Activated T-cell treated with anti-CD3 and anti-CD28 coated beads, Interleukin-2, amount 50 U/mL, for 24 hours (primary cell): ENCODE data around the gene CDH12.
"Not testable (repeated sequence)": the region's sequence is repeated elsewhere in the genome, so short reads cannot be mapped to it uniquely, and the experiment has no call there.

Experiments
- DNase-seq: peaks from one replicate; pipeline ENCODE4 v3.0.0-alpha.2; 2020
- H3K27ac Mint-ChIP-seq: 2 replicates; pipeline ENCODE4 v1.8.0; 2020; ENCODE audit warnings: mild to moderate bottlenecking, mixed read lengths
- H3K27me3 Mint-ChIP-seq: 2 replicates; pipeline ENCODE4 v1.8.0; 2020; ENCODE audit warnings: mixed read lengths
- H3K36me3 Mint-ChIP-seq: 2 replicates; pipeline ENCODE4 v1.8.0; 2020; ENCODE audit warnings: low read depth, mixed read lengths
- H3K4me1 Mint-ChIP-seq: 2 replicates; pipeline ENCODE4 v1.8.0; 2020; ENCODE audit warnings: low read depth, mixed read lengths
- H3K4me3 Mint-ChIP-seq: 2 replicates; pipeline ENCODE4 v1.8.0; 2020; ENCODE audit warnings: mild to moderate bottlenecking, moderate library complexity, mixed read lengths
- H3K9me3 Mint-ChIP-seq: 2 replicates; pipeline ENCODE4 v1.8.0; 2020; ENCODE audit warnings: mixed read lengths

Gene CDH12

DNA sequence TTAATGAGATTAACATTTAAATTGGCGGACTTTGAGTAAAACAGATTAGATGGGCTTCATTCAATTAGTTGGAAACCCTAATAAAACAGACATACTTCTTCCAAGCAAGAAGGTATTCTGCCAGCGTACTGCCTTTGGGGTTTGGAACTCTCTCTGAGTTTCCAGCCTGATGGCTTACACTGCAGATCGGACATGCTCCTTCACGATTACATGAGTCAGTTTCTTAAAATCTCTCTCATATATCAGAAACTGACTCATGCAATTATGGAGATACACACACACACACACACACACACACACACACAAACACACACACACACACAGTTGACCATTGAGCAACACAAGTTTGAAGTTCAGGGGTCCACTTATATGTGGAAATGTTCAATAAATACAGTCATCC is 789.4 kb downstream of the CDH12 start:
- Mint-ChIP-seq H3K27ac (no peak overlapping the region), H3K27me3 (no peaks in the 10 kb centered on the region), H3K36me3 (no peaks in the 10 kb centered on the region), H3K4me1 (no peaks in the 10 kb centered on the region), H3K4me3 (no peak overlapping the region), H3K9me3 (peaks cover 22% of the 10 kb centered on the region)
- DNase-seq: no peak

GRCh38 chr5:22058620-22059019 is 794.5 kb downstream of the CDH12 start:
- no peak overlapping the region for H3K27ac Mint-ChIP-seq
- H3K4me3 Mint-ChIP-seq: no peak overlapping the region
- no peak for DNase-seq
- H3K9me3 Mint-ChIP-seq: peaks cover 16% of the 10 kb centered on the region
- no peaks in the 10 kb centered on the region for H3K36me3 Mint-ChIP-seq
- no peaks in the 10 kb centered on the region for H3K27me3 Mint-ChIP-seq
- H3K4me1 Mint-ChIP-seq: no peaks in the 10 kb centered on the region

- DNase-seq: no peak
- no peaks in the 10 kb centered on the region for H3K27me3 Mint-ChIP-seq
- H3K36me3 Mint-ChIP-seq: no peaks in the 10 kb centered on the region
- H3K27ac Mint-ChIP-seq: no peak overlapping the region
- no peak overlapping the region for H3K4me3 Mint-ChIP-seq
- peaks cover 15% of the 10 kb centered on the region for H3K9me3 Mint-ChIP-seq
- H3K4me1 Mint-ChIP-seq: no peaks in the 10 kb centered on the region
These were observed 796.1 kb downstream of the CDH12 start for GRCh38 chr5:22057012-22057411.

GRCh38 chr5:22056601-22057000 is 796.5 kb downstream of the CDH12 start:
- Mint-ChIP-seq H3K4me1 (no peaks in the 10 kb centered on the region), H3K36me3 (no peaks in the 10 kb centered on the region), H3K9me3 (peaks cover 15% of the 10 kb centered on the region), H3K27me3 (no peaks in the 10 kb centered on the region), H3K4me3 (no peak overlapping the region), H3K27ac (no peak overlapping the region)
- no peak for DNase-seq

DNA sequence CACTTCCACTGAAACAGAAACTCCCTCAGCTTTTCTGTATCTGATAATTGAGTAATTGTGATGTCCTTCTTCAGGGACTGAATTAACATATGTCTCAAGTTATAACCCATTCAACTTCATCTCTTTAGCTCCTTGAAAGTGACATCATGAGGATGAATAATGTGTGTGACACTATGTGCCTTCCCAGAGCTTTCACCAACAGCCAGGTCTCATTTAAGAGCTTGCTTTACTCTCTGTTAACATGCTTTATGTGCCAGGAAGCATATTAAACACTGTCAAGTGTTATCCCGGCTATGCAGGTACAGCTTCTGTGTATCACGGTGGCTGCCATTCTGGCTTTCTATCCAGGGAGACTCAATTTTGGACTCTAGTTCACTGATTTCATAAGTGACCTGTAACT is 799.9 kb downstream of the CDH12 start:
- H3K4me1 Mint-ChIP-seq: no peaks in the 10 kb centered on the region
- H3K36me3 Mint-ChIP-seq: no peaks in the 10 kb centered on the region
- no peak for DNase-seq
- H3K27me3 Mint-ChIP-seq: no peaks in the 10 kb centered on the region
- no peak overlapping the region for H3K27ac Mint-ChIP-seq
- H3K4me3 Mint-ChIP-seq: no peak overlapping the region
- peaks cover 17% of the 10 kb centered on the region for H3K9me3 Mint-ChIP-seq

- no peak for DNase-seq
- no peaks in the 10 kb centered on the region for H3K36me3 Mint-ChIP-seq
- H3K9me3 Mint-ChIP-seq: peaks cover 13% of the 10 kb centered on the region
- no peak overlapping the region for H3K4me3 Mint-ChIP-seq
- no peaks in the 10 kb centered on the region for H3K4me1 Mint-ChIP-seq
- no peak overlapping the region for H3K27ac Mint-ChIP-seq
- no peaks in the 10 kb centered on the region for H3K27me3 Mint-ChIP-seq
These were observed 801.3 kb downstream of the CDH12 start for GRCh38 chr5:22051881-22052280.

DNA sequence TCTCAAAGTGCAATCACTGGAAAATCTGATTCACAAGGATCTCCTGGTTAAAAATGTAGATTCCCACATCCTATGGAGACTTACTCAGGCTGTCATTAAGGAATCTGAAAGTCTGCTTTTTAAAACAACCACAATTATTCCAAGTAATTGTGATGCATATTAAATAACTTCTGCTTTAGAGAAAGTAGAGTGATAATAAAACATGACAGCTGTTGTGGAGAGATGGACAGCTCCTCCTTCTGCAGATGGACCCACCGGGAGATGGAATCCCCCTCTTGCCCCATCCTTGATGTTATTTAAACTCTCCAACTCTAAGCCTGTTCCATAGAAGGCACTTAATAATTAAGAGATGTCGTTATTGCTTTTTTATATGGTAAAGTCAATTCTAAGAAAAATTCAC is 802.2 kb downstream of the CDH12 start:
- Mint-ChIP-seq H3K27me3 (no peaks in the 10 kb centered on the region), H3K9me3 (peaks cover 12% of the 10 kb centered on the region), H3K4me1 (no peaks in the 10 kb centered on the region), H3K4me3 (no peak overlapping the region), H3K36me3 (no peaks in the 10 kb centered on the region), H3K27ac (no peak overlapping the region)
- no peak for DNase-seq

GRCh38 chr5:22044229-22044628 is 808.9 kb downstream of the CDH12 start:
- Mint-ChIP-seq H3K36me3 (no peaks in the 10 kb centered on the region), H3K4me3 (no peak overlapping the region), H3K27me3 (no peaks in the 10 kb centered on the region), H3K9me3 (peaks cover 14% of the 10 kb centered on the region), H3K27ac (no peak overlapping the region), H3K4me1 (no peaks in the 10 kb centered on the region)
- DNase-seq: no peak

- H3K36me3 Mint-ChIP-seq: no peaks in the 10 kb centered on the region
- H3K27me3 Mint-ChIP-seq: no peaks in the 10 kb centered on the region
- DNase-seq: no peak
- no peak overlapping the region for H3K4me3 Mint-ChIP-seq
- H3K4me1 Mint-ChIP-seq: no peaks in the 10 kb centered on the region
- peaks cover 7% of the 10 kb centered on the region for H3K9me3 Mint-ChIP-seq
- H3K27ac Mint-ChIP-seq: no peak overlapping the region
These were observed 817.1 kb downstream of the CDH12 start for GRCh38 chr5:22036061-22036460.

- no peaks in the 10 kb centered on the region for H3K27me3 Mint-ChIP-seq
- no peak overlapping the region for H3K4me3 Mint-ChIP-seq
- peaks cover 6% of the 10 kb centered on the region for H3K9me3 Mint-ChIP-seq
- H3K36me3 Mint-ChIP-seq: no peaks in the 10 kb centered on the region
- no peaks in the 10 kb centered on the region for H3K4me1 Mint-ChIP-seq
- no peak for DNase-seq
- no peak overlapping the region for H3K27ac Mint-ChIP-seq
These were observed 820.1 kb downstream of the CDH12 start for GRCh38 chr5:22033066-22033465.

DNA sequence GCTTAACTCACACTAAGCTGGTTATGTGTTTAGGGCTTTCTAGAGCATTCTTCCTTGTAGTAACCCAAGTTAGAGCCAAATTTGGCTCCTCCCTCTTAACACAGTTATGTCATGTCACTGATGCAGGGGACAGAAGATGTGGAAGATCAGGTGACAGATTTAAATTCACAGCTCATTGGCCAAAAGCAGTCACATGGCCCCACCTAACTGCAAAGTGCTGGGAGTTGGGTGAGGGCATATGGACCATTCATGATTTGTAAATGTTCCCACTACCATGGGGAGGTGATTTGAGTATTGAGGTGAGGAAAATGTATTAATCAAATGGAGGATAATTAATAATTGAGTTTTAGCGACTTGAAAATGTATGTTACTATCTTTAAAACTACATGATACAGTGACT is 829.4 kb downstream of the CDH12 start:
- Mint-ChIP-seq H3K4me3 (no peak overlapping the region), H3K27me3 (no peaks in the 10 kb centered on the region), H3K9me3 (peaks cover 17% of the 10 kb centered on the region), H3K36me3 (no peaks in the 10 kb centered on the region), H3K4me1 (no peaks in the 10 kb centered on the region), H3K27ac (no peak overlapping the region)
- DNase-seq: no peak

GRCh38 chr5:22012893-22013292 is 840.3 kb downstream of the CDH12 start:
- not testable (repeated sequence) for H3K4me3 Mint-ChIP-seq, H3K36me3 Mint-ChIP-seq, H3K4me1 Mint-ChIP-seq, H3K9me3 Mint-ChIP-seq, H3K27ac Mint-ChIP-seq, H3K27me3 Mint-ChIP-seq, DNase-seq

GRCh38 chr5:22010808-22011207 is 842.3 kb downstream of the CDH12 start:
- not testable (repeated sequence) for H3K36me3 Mint-ChIP-seq, H3K27ac Mint-ChIP-seq, H3K9me3 Mint-ChIP-seq, H3K4me3 Mint-ChIP-seq, H3K27me3 Mint-ChIP-seq, DNase-seq, H3K4me1 Mint-ChIP-seq

GRCh38 chr5:22001097-22001496 is 852.0 kb downstream of the CDH12 start:
- H3K4me1 Mint-ChIP-seq, H3K27me3 Mint-ChIP-seq, H3K27ac Mint-ChIP-seq, H3K9me3 Mint-ChIP-seq, H3K4me3 Mint-ChIP-seq, H3K36me3 Mint-ChIP-seq, DNase-seq: not testable (repeated sequence)

GRCh38 chr5:21985799-21986198 is 867.3 kb downstream of the CDH12 start:
- H3K27ac Mint-ChIP-seq, H3K4me3 Mint-ChIP-seq, H3K4me1 Mint-ChIP-seq, H3K36me3 Mint-ChIP-seq, DNase-seq, H3K9me3 Mint-ChIP-seq, H3K27me3 Mint-ChIP-seq: not testable (repeated sequence)

DNA sequence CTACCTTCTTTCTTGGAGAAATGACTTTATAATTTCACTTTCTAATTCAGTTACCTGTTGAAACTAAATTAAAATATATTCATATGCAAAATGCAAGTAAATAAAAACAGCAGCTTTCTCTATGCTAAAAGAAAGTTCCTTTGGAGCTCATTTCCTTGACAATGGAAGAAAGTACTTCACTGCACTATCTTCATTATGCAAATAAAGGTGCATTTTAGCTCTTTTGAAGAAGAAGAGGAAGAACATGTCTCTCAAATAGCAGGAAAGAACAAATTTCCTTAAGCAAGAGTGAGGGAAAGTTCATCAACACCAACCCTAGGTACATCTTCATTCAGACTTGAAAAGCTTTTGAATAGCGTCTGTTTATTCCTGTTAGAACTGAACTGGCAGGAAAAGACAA is 901.6 kb downstream of the CDH12 start:
- not testable (repeated sequence) for H3K36me3 Mint-ChIP-seq, H3K4me3 Mint-ChIP-seq, H3K4me1 Mint-ChIP-seq, H3K9me3 Mint-ChIP-seq, DNase-seq, H3K27ac Mint-ChIP-seq, H3K27me3 Mint-ChIP-seq
